Activated naive CD4-positive, alpha-beta T cell treated with anti-CD3 and anti-CD28 coated beads for 36 hours (primary cell): ENCODE data around the gene RARG. TPM values are rescaled to one million over a fixed set of nuclear protein-coding genes. Genes with fewer than 3 reads are reported as not detected.
"Not testable (repeated sequence)": the region's sequence is repeated elsewhere in the genome, so short reads cannot be mapped to it uniquely, and the experiment has no call there.

ENCODE experiments used
- CTCF ChIA-PET: fragments of 350-600 bp; sonication (Branson Sonifier 250); formaldehyde crosslinking; loops from one replicate; lab custom pipeline; 2021; ENCODE audit warnings: antibody characterized with exemption; lab: Charles Lee
- DNase-seq: peaks from one replicate; pipeline ENCODE4 v3.0.0-alpha.2; 2020
- H3K27ac Mint-ChIP-seq: one replicate; pipeline ENCODE4 v1.8.0; 2021; ENCODE audit warnings: mild to moderate bottlenecking, mixed read lengths
- H3K27me3 Mint-ChIP-seq: one replicate; pipeline ENCODE4 v1.8.0; 2021; ENCODE audit warnings: low read depth, mixed read lengths
- H3K36me3 Mint-ChIP-seq: one replicate; pipeline ENCODE4 v1.8.0; 2021; ENCODE audit warnings: low read depth, mixed read lengths
- H3K4me1 Mint-ChIP-seq: one replicate; pipeline ENCODE4 v1.8.0; 2021; ENCODE audit warnings: low read depth, mixed read lengths
- H3K4me3 Mint-ChIP-seq: one replicate; pipeline ENCODE4 v1.8.0; 2021; ENCODE audit warnings: mild to moderate bottlenecking, moderate library complexity, mixed read lengths
- H3K9me3 Mint-ChIP-seq: one replicate; pipeline ENCODE4 v1.8.0; 2021; ENCODE audit warnings: mixed read lengths
- intact Hi-C: fragments of 100-400 bp; cut with micrococcal nuclease; formaldehyde crosslinking; loops from one replicate; pipeline ENCODE4 v1.15.1; 2023
- total RNA-seq, 2 experiments: library from RNA; stranded (reverse); gene quantifications; one replicate each; pipeline ENCODE4 v1.2.3, GENCODE V29; 2021

Gene RARG
- total RNA-seq, 2 experiments from 2014 or later: 4.0 to 4.6 TPM

DNA sequence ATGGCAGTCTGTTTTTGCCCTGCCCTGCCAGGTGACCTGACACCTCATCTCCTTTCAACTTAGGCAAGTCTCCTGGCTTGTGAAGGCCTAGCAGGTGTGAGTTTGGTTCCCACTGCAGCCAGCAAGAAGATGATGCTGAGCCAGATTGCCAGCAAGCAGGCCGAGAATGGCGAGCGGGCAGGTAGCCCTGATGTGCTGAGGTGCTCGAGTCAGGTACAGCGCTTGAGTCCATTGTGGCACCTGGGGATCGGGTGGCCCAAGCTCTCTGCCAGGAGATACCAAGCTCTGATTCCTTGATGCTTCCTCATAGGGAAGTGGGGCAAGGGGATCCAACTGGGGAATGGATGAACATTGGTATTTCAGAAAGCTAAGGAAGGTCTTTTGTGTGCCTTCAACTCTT is 47.2 kb downstream of the RARG start:
- CTCF ChIA-PET: interaction anchor here (0.6 to 3.2 kb wide), 8 partner anchors 10 to 324 kb away, joined by 3 to 13 read pairs (median 4); no protein-coding TSS in a partner anchor
- H3K4me1 Mint-ChIP-seq: peaks cover 45% of the 10 kb centered on the region
- intact Hi-C loops: loop anchor here (5.0 to 10.0 kb wide), 3 partner anchors 138 to 490 kb away; partner anchors contain the start of genes ATP5MC2 and PCBP2
- H3K27ac Mint-ChIP-seq: peak overlapping the region; percentile 50
- H3K4me3 Mint-ChIP-seq: no peak overlapping the region
- no peaks in the 10 kb centered on the region for H3K9me3 Mint-ChIP-seq
- peaks cover 41% of the 10 kb centered on the region for H3K36me3 Mint-ChIP-seq
- H3K27me3 Mint-ChIP-seq: no peaks in the 10 kb centered on the region
- DNase-seq: no peak

DNA sequence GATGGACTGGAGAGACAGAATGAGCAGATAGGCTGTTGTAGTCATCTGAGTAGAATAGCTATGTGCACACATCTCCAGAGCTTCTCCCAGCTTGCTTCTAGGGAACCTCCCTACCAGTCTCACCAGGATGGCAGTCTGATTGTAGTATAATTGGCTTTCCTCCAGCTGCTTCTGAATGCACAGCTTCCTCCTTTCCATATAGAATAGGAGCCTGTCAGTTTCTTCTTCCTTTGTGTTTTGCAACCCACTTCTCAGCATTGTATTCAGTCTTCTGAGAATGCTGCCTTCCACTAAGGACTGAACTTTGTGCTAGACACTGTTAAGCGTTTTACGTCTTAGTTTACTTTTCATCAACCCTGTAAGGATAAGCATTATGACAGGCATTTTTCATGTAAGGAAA is 49.1 kb downstream of the RARG start:
- peak overlapping the region; percentile 87 for H3K4me3 Mint-ChIP-seq
- no peaks in the 10 kb centered on the region for H3K27me3 Mint-ChIP-seq
- H3K27ac Mint-ChIP-seq: peak overlapping the region; percentile 6
- no peak for DNase-seq
- intact Hi-C loops: loop anchor here (1.0 to 10.0 kb wide), 4 partner anchors 15 to 492 kb away; partner anchors contain the start of genes ATP5MC2 and PCBP2
- H3K9me3 Mint-ChIP-seq: no peaks in the 10 kb centered on the region
- peaks cover 50% of the 10 kb centered on the region for H3K4me1 Mint-ChIP-seq
- peaks cover 36% of the 10 kb centered on the region for H3K36me3 Mint-ChIP-seq
- CTCF ChIA-PET: interaction anchor here (0.6 to 4.5 kb wide), 5 partner anchors 15 to 95 kb away, joined by 3 to 25 read pairs (median 11); no protein-coding TSS in a partner anchor

DNA sequence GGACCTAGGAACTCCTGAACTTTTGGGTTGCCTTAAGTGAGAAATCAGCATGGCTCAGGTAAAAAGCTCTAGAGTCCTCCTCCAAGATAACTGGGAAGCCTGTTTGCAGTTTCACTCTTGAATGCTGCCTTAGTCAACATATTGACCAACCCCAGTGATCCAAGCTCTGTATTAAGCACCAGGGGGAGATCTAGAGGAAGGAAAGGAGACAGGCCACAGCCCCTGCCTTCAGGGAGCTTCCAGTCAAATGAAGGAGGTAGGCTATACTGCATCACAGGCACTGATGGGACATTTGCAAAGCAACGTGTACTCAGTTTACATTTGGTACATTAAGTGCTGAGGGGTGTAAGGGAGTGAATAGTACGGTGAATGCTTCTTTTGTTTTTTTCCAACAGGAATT is 50.1 kb downstream of the RARG start:
- H3K36me3 Mint-ChIP-seq: peaks cover 30% of the 10 kb centered on the region
- CTCF ChIA-PET: interaction anchor here (0.6 to 4.5 kb wide), 10 partner anchors 9 to 139 kb away, joined by 3 to 25 read pairs (median 4); partner anchors contain the start of gene ESPL1
- peaks cover 50% of the 10 kb centered on the region for H3K4me1 Mint-ChIP-seq
- peak overlapping the region; percentile 87 for H3K4me3 Mint-ChIP-seq
- intact Hi-C loops: loop anchor here (5.0 to 10.0 kb wide), 3 partner anchors 135 to 493 kb away; partner anchors contain the start of genes ATP5MC2 and PCBP2
- peak overlapping the region; percentile 96 for H3K27ac Mint-ChIP-seq
- no peak for DNase-seq
- no peaks in the 10 kb centered on the region for H3K9me3 Mint-ChIP-seq
- H3K27me3 Mint-ChIP-seq: no peaks in the 10 kb centered on the region

DNA sequence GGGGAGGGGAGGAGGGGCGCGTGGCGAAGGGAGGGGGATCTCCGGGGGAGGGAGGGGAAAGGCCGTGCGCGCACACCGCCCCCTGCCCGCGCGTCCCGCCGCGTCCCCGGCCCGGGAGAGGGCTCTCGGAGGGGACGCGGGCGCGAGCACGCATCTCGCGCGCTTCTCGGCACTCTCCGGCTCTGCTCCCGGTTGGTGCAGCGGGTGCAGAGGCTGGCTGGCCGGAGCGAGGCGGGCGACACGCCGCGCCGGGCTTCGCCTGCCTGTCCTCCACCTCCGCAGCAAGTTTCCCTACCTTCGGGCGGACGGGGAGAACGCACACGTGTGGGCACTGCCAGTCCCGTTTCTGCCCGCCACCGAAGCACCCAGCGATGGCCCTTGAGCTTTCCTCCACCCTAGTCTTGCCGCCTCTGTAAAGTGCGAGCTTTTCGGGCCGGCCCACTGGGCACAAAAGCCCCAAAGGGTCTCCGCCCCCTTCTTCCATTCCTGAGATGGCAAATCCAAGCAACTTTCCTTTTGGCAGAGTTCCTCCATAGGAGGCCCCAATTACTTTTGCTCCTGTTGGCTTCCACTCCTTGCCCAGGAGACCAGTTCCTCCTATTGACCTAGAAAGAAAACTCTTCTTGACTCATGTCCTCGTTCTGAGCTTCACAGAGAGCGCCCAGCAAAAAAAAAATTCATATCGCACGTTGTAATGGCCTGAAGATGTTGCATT is 50.9 kb downstream of the RARG start:
- peak; percentile 75 for DNase-seq
- Mint-ChIP-seq H3K36me3 (peaks cover 24% of the 10 kb centered on the region), H3K4me1 (peaks cover 50% of the 10 kb centered on the region), H3K9me3 (no peaks in the 10 kb centered on the region), H3K27ac (peak overlapping the region; percentile 96), H3K27me3 (no peaks in the 10 kb centered on the region), H3K4me3 (peak overlapping the region; percentile 87)
- intact Hi-C loops: loop anchor here (1.0 to 10.0 kb wide), 12 partner anchors 19 to 494 kb away; partner anchors contain the start of genes ATP5MC2, EIF4B, PCBP2 and PFDN5
- CTCF ChIA-PET: interaction anchor here (0.6 to 4.5 kb wide), 17 partner anchors 9 to 140 kb away, joined by 3 to 25 read pairs (median 4); partner anchors contain the start of genes ESPL1 and MYG1

DNA sequence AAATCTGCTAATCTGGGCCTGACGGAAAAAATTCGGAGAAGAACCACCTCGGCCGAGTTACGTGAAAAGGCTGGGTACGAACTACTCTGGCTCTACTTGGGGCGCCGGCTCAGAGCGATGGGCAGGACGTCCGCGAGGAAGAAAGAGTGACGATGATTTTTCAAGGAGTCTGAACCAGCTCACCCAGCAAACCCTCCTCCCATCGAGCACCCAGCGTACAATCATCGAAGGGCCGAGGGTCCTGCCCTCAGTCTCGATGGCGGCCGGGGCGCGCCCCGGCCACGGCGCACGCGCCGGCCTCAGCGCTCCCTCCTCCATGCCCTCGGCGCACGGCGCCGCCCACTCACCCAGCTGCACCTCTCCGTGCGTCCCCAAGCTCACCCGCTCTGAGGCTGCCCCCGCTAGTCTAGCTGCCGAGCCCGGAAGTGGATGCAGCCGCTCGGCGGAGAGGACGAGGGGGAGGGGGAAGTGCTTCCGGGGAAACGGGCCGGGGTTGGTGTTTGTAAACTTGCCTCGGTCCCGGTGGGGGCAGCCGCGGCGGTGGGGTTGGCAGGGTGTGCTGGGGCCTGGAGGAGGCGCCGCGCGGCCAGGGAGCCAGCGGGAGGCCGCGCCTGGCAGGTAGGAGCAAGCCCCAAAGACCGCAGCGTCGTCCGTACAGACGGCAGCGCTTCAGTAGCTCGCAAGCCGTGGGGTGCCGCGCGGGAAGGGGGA is 51.6 kb downstream of the RARG start, which contains the start of the genes CSAD and ZNF740:
Gene CSAD (minus strand): TSS at position 706 of the 711 bp plus-strand sequence. CDS start 7,455 bp downstream, outside the sequence.
Gene ZNF740 (plus strand): TSS at position 503 of the 711 bp plus-strand sequence. CDS start 1,262 bp downstream, outside the sequence.
- peaks cover 51% of the 10 kb centered on the region for H3K4me1 Mint-ChIP-seq
- CTCF ChIA-PET: interaction anchor here (0.6 to 4.5 kb wide), 12 partner anchors 17 to 990 kb away, joined by 3 to 25 read pairs (median 3); partner anchors contain the start of gene MYG1

DNA sequence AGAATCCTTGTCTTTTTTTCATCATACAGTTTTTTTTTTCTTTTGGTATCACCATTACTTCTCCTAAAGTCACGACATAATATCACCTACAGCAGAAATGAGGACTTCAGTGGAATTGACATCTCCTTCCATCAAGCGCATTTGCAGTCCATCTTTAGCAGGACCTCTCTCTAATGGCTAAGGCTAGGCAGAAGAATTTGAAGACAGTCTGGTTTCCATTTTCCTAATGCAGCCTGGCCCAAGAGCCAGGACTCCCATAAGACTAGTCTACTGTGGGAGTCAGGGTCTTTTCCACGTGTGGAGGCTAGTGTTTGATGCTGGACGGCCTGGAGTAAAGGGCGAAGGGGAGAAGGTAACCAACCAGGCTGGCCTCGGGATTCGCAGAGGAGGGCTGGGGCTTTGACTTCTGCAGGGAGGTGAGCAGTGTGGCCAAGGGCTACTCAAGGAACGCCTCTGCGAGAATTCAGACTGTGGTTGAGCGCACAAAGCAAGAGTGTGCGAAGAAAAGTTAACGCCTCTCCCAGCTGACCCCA is 52.3 kb downstream of the RARG start:
- Mint-ChIP-seq H3K36me3 (peaks cover 22% of the 10 kb centered on the region), H3K4me3 (peak overlapping the region; percentile 87), H3K27me3 (no peaks in the 10 kb centered on the region), H3K4me1 (peaks cover 46% of the 10 kb centered on the region), H3K27ac (peak overlapping the region; percentile 96), H3K9me3 (no peaks in the 10 kb centered on the region)
- intact Hi-C loops: loop anchor here (1.0 to 10.0 kb wide), 12 partner anchors 20 to 495 kb away; partner anchors contain the start of genes ATP5MC2, EIF4B, PCBP2 and PFDN5
- CTCF ChIA-PET: interaction anchor here (1.0 to 4.5 kb wide), 9 partner anchors 18 to 119 kb away, joined by 3 to 25 read pairs (median 3); partner anchors contain the start of gene MYG1
- no peak for DNase-seq

More for the DNA sequence above, 51.6 kb downstream of the RARG start, which contains the start of the genes CSAD and ZNF740:
- Mint-ChIP-seq H3K27me3 (no peaks in the 10 kb centered on the region), H3K4me3 (peak within 1 kb of the TSS; percentile 87), H3K36me3 (peaks cover 22% of the 10 kb centered on the region), H3K27ac (peak within 1 kb of the TSS; percentile 96), H3K9me3 (no peaks in the 10 kb centered on the region)
- intact Hi-C loops: loop anchor here (1.0 to 10.0 kb wide), 12 partner anchors 20 to 494 kb away; partner anchors contain the start of genes ATP5MC2, EIF4B, PCBP2 and PFDN5
- peak; percentile 98 for DNase-seq

DNA sequence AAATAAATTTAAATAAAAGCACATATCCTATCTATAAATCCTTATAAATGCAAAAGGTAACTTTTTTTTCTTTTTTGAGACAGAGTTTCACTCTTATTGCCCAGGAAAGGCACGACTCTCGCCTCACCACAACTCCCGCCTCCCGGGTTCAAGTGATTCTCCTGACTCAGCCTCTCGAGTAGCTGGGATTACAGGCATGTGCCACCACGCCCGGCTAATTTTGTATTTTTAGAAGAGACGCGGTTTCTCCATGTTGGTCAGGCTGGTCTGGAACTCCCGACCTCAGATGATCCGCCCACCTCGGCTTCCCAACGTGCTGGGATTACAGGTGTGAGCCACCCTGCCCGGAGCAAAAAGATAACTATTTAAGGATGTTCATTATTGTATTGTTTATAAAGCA is 53.2 kb downstream of the RARG start:
- peaks cover 36% of the 10 kb centered on the region for H3K4me1 Mint-ChIP-seq
- H3K27me3 Mint-ChIP-seq, DNase-seq, H3K9me3 Mint-ChIP-seq, intact Hi-C loops: not testable (repeated sequence)
- peak overlapping the region; percentile 96 for H3K27ac Mint-ChIP-seq
- H3K36me3 Mint-ChIP-seq: peaks cover 16% of the 10 kb centered on the region
- H3K4me3 Mint-ChIP-seq: peak overlapping the region; percentile 6
- CTCF ChIA-PET: interaction anchor here (0.7 to 1.2 kb wide), 2 partner anchors 18 to 1889 kb away, joined by 3 read pairs; no protein-coding TSS in a partner anchor

DNA sequence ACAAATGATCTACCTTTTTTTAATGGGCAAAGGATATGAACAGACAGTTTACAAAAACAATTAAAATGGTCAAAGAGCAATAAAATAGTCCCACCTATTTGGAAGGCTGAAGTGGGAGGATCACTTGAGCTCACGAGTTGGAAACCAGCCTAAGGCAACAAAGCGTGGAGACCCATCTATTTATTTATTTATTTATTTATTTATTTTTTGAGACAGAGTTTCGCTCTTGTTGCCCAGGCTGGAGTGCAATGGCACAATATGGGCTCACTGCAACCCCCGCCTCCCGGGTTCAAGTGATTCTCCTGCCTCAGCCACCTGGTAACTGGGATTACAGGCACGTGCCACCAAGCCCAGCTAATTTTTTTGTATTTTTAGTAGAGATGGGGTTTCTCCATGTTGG is 54.6 kb downstream of the RARG start:
- H3K9me3 Mint-ChIP-seq, H3K27ac Mint-ChIP-seq, DNase-seq, H3K4me3 Mint-ChIP-seq, intact Hi-C loops, H3K27me3 Mint-ChIP-seq: not testable (repeated sequence)
- Mint-ChIP-seq H3K4me1 (peaks cover 25% of the 10 kb centered on the region), H3K36me3 (peaks cover 13% of the 10 kb centered on the region)
- CTCF ChIA-PET: interaction anchor here (0.6 to 3.1 kb wide), 5 partner anchors 15 to 144 kb away, joined by 3 to 10 read pairs (median 3); partner anchors contain the start of gene AAAS

DNA sequence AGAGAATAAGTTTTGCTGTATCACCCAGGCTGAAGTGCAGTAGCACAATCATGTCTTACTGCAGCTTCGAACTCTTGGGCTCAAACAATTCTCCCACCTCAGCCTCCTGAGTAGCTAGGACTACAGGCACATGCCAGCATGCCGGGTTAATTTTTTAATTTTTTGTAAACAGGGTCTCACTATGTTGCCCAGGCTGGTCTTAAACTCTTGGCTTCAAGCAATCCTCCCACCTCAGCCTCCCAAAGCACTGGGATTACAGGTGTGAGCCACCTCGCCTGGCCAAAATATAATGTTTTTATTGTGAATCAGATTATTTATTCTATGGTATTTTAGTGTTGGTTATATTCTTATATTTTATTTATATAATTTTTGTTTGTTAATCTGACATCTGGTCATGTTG is 55.3 kb downstream of the RARG start:
- intact Hi-C loops: no loop called here
- no peak for DNase-seq
- CTCF ChIA-PET: interaction anchor here (1.0 to 3.1 kb wide), 4 partner anchors 17 to 144 kb away, joined by 3 to 10 read pairs (median 5); partner anchors contain the start of gene AAAS
- Mint-ChIP-seq H3K9me3 (no peaks in the 10 kb centered on the region), H3K27me3 (no peaks in the 10 kb centered on the region), H3K4me1 (peaks cover 18% of the 10 kb centered on the region), H3K4me3 (no peak overlapping the region), H3K36me3 (peaks cover 6% of the 10 kb centered on the region), H3K27ac (no peak overlapping the region)

DNA sequence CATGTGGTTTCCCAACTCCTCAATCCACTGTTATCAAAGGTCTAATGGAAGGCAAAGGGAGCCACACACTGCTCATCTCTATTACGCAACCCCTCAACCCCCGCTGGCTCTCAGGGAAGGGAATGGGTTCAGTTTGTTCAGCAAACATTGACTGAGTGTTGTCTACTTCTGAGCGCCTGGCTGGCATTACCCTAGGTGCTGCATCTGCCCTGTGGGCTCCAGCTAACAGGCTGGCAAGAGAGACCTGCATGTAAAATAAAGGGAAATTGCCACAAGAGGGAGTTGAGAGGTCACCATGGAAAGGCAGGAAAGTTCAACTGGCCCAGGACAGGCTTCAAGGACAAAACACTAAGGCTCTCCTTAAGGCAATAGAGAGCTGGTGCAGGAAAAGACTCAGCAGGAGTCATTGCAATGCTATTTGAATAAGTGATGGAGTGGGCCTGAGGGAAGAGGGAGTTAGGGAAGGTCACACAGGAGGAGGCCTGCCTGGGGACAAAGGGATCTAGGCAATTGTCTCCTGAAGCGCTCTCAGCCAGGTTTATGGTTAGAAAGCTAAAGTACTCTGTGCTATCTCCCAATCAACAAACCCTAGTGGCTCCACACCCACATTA is 57.0 kb downstream of the RARG start:
- Mint-ChIP-seq H3K4me3 (no peak overlapping the region), H3K27ac (no peak overlapping the region), H3K9me3 (no peaks in the 10 kb centered on the region), H3K36me3 (peaks cover 1% of the 10 kb centered on the region), H3K27me3 (no peaks in the 10 kb centered on the region), H3K4me1 (peaks cover 13% of the 10 kb centered on the region)
- no peak for DNase-seq
- intact Hi-C loops: no loop called here
- CTCF ChIA-PET: interaction anchor here (0.8 to 3.1 kb wide), 3 partner anchors 10 to 146 kb away, joined by 3 to 12 read pairs (median 7); partner anchors contain the start of gene AAAS
